Brain pericyte (primary cell): ENCODE measurements around the gene TEFM.
"Not testable (repeated sequence)": the region's sequence is repeated elsewhere in the genome, so short reads cannot be mapped to it uniquely, and the experiment has no call there.

ENCODE experiments used
- DNase-seq: peaks from one replicate; pipeline ENCODE4 v3.0.0-alpha.2; 2012; ENCODE audit warnings: low read depth, low spot score

The TEFM gene

GRCh38 chr17:30921544-30922196, 15.6 kb upstream of the TEFM start, which contains the start of gene ADAP2:
TSS of gene ADAP2 (plus strand) at chr17:30921945. CDS start at chr17:30922015, 70 bp downstream.
- no peak for DNase-seq

DNA sequence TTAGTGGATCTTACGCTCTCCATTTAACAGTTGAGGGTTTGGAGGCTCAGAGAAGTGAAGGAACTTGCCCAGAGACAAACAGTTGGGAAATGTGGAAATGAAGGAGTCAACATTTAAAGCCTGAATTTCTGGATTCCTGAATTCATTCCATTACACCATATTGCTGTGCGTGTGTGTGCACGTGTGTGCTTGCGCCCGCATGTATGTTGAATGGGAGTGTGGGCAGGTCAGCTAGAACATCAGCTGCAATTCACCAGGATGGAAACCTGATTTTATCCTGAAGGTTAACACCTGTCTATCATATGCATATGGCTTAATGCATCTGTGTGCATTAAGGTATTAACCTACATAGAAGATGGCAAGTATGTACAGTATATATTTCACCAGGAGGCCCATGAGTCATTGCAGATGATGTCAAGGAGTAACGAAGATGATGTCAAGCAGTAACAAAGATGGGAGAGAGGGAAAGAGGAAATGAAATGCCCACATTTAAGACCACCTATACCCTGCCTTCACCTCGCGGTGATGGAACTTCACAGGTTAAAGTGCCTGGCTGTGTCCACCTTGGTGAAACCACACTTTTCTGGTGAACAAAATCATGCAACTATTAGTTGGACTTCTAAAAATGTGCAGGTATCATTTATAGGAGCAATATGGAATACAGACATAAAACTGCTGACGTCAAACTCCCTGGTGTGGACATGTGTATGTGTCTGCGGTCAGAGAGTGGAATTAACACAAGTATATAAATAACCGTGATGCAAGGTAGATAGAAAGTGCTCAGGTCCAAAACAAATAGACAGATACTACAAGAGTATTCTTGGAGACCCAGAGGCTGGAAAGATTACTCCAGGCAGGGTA, 14.9 kb upstream of the TEFM start:
- no peak for DNase-seq

DNA sequence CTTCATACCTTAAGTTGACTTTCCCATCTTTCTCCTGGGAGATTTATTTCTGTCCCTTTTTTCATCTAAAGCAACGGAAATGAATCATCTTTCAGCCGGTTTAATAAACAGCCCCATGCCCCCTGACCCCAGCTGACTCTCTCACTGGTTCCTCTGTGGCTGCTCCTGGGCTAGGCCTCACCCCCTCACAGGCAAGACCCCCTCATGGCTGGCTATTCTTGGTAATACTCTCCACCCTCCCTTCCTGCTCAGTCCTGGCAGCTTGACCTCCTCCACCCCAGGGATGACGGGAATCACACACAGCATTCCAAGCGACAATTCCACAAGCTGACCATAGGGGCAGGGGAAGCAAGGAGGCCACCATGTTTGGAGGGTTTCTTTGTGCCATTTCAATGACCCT, 14.2 kb upstream of the TEFM start:
- no peak for DNase-seq

DNA sequence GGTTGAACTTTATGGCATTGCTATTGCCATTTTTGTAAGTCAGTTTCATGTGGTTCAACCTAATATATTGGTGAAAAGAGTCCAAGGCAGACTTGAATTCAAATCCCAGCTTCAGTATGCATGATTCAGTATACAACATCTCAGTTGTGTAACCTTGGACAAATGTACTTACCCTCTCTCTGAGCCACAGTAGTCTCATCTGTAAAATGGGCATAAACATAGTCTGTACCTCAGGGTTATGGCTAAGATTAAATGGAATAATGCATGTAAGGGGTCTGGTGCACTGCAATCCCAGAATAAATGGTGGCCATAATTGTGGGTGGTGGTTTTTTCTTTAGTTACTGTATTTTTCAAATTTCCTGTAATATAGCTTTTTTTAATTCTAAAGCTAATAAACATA, 11.0 kb upstream of the TEFM start:
- DNase-seq: no peak

DNA sequence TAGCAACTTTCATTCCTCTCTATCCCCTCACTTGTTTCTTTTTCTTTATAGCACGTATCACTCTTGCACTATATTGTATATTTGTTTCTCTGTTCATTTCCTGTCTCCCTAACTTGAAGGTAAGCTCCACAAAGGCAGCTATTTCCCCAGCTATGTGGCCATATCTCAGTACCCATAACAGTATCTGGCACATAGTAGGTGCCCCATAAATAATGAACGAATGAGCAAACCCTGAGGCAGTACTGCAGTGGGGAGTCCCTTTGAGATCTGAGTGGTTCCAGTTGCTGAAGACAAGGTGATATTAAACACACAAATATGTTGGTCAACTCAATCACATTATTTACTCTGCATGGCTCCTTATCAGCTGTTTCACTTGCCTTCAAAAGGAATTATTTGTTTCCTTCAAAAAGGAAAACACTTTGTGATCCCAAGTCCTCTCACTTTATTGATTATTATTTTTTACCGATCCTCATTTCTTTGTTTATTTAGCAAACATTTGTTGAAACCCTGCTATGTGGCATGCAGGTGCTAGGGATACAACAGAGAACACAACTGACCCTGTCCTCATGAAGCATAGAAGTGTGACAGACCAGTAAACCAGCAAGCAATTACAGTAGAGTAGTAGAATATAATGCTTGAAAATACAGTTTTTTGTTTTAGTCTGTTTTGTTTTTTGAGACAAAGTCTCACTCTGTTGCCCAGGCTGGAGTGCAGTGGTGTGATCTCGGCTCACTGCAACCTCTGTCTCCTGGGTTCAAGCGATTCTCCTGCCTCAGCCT, 10.0 kb upstream of the TEFM start:
- DNase-seq: no peak

GRCh38 chr17:30913955-30914354, 7.9 kb upstream of the TEFM start:
- DNase-seq: no peak

DNA sequence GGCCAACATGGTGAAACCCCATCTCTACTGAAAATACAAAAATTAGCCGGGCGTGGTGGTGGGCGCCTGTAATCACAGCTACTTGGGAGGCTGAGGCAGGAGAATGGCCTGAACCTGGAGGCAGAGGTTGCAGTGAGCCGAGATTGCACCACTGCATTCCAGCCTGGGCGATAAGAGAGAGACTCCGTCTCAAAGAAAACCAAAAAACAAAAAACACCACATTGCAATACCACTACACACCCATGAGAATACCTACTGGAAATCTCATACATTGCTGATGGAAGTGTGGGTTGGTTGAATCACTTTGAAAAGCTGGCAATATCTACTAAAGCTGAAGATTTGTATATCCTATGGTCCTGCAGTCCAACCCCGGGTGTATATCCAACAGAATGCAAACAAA, 4.1 kb upstream of the TEFM start:
- DNase-seq: not testable (repeated sequence)

DNA sequence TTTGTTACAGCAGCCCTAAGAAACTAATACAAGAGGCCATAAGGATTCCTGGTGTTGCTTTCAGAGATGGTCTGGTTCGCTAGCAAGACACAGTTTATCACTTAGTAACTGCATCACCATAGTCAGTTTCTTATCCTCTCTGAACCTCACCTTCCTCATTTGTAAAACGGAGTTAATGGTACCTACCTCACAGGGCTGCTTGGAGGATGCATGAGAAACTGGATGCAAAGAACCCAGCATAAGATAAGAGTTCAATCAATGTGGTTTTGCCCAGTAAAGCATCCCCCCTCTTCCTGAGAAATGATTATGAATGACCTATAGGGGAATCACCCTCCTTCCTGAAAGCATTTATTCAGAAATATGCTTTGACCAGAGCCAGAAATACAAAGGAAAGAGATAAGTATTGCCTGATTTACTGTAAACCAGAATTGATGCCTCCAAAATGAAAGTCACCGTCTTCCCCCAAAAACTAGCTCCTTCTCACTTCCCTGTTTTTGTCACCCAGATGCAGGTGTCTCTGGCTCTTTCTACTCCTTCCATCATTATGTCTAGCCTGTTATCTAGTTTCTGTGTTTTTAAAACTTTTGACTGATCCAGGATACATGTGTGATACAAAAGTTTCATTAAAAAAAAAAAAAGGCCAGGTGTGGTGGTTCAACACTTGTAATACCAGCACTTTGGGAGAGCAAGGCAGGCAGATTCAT, 2.8 kb upstream of the TEFM start:
- DNase-seq: no peak

DNA sequence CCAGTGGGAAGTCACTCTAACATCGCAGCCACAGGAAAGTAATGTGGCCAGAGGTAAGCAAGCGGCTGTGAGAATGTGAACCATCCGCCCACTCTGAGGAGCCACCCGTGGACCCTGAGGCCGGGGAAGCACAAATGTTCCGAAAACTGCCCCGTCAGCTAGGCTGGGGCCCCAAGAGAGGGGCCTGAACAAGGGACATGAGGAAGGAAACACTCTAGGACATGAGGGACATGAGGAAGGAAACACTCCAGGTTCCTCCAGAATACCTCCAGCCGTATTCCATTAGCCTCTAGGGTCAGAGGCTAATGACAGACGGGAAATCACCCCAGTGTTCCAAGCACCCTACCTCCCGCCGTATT, 317 bp downstream of the TEFM start:
- DNase-seq: no peak

- no peak for DNase-seq
These were observed 8.7 kb downstream of the TEFM start for GRCh38 chr17:30897311-30897710.

- no peak for DNase-seq
These were observed 11.8 kb downstream of the TEFM start for GRCh38 chr17:30894236-30894635.

- no peak for DNase-seq
These were observed 19.9 kb downstream of the TEFM start for GRCh38 chr17:30886187-30886586.

GRCh38 chr17:30869005-30869404, 37.0 kb downstream of the TEFM start:
- no peak for DNase-seq

DNA sequence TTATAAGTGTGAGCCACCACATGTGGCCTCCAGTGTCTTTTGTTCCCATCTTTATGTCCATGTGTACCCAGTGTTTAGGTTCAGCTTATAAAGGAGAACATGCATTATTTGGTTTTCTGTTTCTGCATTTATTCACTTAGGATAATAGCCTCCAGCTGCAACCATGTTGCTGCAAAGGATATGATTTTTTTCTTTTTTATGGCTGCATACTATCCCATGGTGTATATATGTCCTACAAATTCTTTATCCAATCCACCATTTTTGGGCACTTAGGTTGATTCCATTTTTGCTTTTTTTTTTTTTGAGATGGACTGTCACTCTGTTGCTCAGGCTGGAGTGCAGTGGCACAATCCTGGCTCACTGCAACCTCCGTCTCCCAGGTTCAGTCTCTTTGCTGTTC, 41.4 kb downstream of the TEFM start:
- no peak for DNase-seq

DNA sequence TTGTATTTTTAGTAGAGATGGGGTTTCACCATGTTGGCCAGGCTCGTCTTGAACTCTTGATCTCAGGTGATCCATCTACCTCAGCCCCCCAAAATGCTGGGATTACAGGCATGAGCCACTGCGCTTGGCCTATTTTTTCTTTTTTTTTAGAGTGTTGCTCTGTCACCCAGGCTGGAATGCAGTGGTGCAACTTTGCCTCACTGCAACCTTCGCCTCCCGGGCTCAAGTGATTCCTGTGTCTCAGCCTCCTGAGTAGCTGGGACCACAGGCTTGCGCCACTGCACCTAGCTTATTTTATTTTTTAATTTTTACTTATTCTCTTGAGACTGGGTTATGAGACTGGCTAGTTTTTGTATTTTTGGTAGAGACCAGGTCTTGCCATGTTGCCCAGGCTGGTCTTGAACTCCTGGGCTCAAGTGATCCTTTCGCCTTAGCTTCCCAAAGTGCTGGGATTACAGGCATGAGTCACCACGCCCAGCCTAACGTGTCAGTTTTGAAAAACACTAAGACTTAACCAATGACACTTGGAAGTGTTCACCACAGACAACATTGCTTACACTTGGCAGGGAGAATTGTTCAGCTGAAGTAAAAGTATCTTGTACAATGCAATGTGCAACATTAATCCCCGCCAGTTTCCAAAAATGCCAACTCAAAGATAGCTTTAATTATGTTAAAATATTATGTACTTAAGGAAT, 47.3 kb downstream of the TEFM start:
- DNase-seq: no peak

GRCh38 chr17:30854146-30854545, 51.9 kb downstream of the TEFM start:
- DNase-seq: no peak
